BJ (cell line): ENCODE data around the gene LPO. TPM values are rescaled to one million over a fixed set of nuclear protein-coding genes. Genes with fewer than 3 reads are reported as not detected.

Source experiments
- CTCF ChIA-PET: fragments of 350-600 bp; formaldehyde crosslinking; extraction: SDS; loops from one replicate; lab custom pipeline; 2021; ENCODE audit warnings: antibody characterized with exemption, inconsistent platforms; lab: Yijun Ruan, JAX
- POLR2A ChIA-PET: fragments of 300-600 bp; sonication (Branson Sonifier 250); formaldehyde crosslinking; extraction: SDS; loops from one replicate; lab custom pipeline; 2021; ENCODE audit warnings: antibody characterized with exemption; lab: Charles Lee
- DNase-seq: peaks from one replicate; pipeline ENCODE4 v3.0.0-alpha.2; 2011; ENCODE audit warnings: low read depth
- H3K27me3 ChIP-seq: 2 replicates; pipeline ENCODE4 v1.6.0; 2011; ENCODE audit warnings: low read length; ENCODE audit not compliant: control insufficient read depth, insufficient read depth
- H3K36me3 ChIP-seq: 2 replicates; pipeline ENCODE4 v1.5.1; 2011; ENCODE audit warnings: low read length; ENCODE audit not compliant: control insufficient read depth, insufficient read depth
- H3K4me3 ChIP-seq: 2 replicates; pipeline ENCODE4 v1.5.1; 2011; ENCODE audit warnings: low read depth, mild to moderate bottlenecking, control low read depth, low read length
- CTCF ChIP-seq: IDR thresholded peaks from 2 replicates; pipeline ENCODE4 v1.5.1; 2011; ENCODE audit warnings: low read depth, mild to moderate bottlenecking, control low read depth, inconsistent platforms, low read length, moderate library complexity; ENCODE audit not compliant: insufficient read depth
- polyA plus RNA-seq: library from polyadenylated mRNA; depleted of rRNA; stranded (reverse); fragments of >200 nt; gene quantifications from 2 replicates; pipeline ENCODE4 v1.2.3, GENCODE V29; 2011

Gene LPO
- polyA plus RNA-seq, 1 experiment = 0.07 TPM

- H3K27me3 ChIP-seq = no peaks in the 10 kb centered on the region
- ChIA-PET CTCF (interaction anchor here (1.0 kb wide), 1 partner anchor 14 kb away, joined by 5 read pairs; the partner anchor contains the start of gene MKS1), POLR2A (no interaction called here)
- no peak overlapping the region for H3K4me3 ChIP-seq
- TF ChIP-seq CTCF = no peak
- DNase-seq = no peak
- H3K36me3 ChIP-seq = peaks cover 6% of the 10 kb centered on the region; the same call in 1 of the 2 replicates
These were observed 33.6 kb upstream of the LPO start for GRCh38 chr17:58204796-58205195.

GRCh38 chr17:58205936-58206335, 32.4 kb upstream of the LPO start:
- POLR2A ChIA-PET = no interaction called here
- DNase-seq = no peak
- CTCF ChIA-PET = interaction anchor here (0.6 to 1.6 kb wide), 2 partner anchors 44 to 1780 kb away, joined by 3 to 5 read pairs; no protein-coding TSS in a partner anchor
- Histone ChIP-seq H3K36me3 (peaks cover 6% of the 10 kb centered on the region), H3K27me3 (no peaks in the 10 kb centered on the region), H3K4me3 (no peak overlapping the region)
- TF ChIP-seq CTCF = no peak

GRCh38 chr17:58207451-58207850, 30.9 kb upstream of the LPO start:
- Histone ChIP-seq H3K36me3 (peaks cover 6% of the 10 kb centered on the region), H3K27me3 (no peaks in the 10 kb centered on the region), H3K4me3 (no peak overlapping the region)
- POLR2A ChIA-PET = no interaction called here
- CTCF ChIA-PET = interaction anchor here (1.5 to 1.6 kb wide), 2 partner anchors 17 to 42 kb away, joined by 3 to 5 read pairs; no protein-coding TSS in a partner anchor
- no peak for TF ChIP-seq CTCF
- no peak for DNase-seq

- no peak for DNase-seq
- no peaks in the 10 kb centered on the region for H3K27me3 ChIP-seq
- ChIA-PET POLR2A (no interaction called here), CTCF (interaction anchor here (1.5 kb wide), 1 partner anchor 18 kb away, joined by 3 read pairs; no protein-coding TSS in a partner anchor)
- H3K36me3 ChIP-seq = peaks cover 6% of the 10 kb centered on the region
- H3K4me3 ChIP-seq = no peak overlapping the region
- TF ChIP-seq CTCF = no peak
These were observed 30.0 kb upstream of the LPO start for GRCh38 chr17:58208344-58208743.

GRCh38 chr17:58210922-58211321, 27.5 kb upstream of the LPO start:
- H3K36me3 ChIP-seq = peaks cover 9% of the 10 kb centered on the region

More at GRCh38 chr17:58210922-58211321, 27.5 kb upstream of the LPO start:
- Histone ChIP-seq H3K27me3 (no peaks in the 10 kb centered on the region), H3K4me3 (no peak overlapping the region)
- ChIA-PET POLR2A (no interaction called here), CTCF (interaction anchor here (1.0 to 3.3 kb wide), 2 partner anchors 10 kb away, joined by 4 to 14 read pairs; no protein-coding TSS in a partner anchor)
- no peak for DNase-seq
- no peak for TF ChIP-seq CTCF
